HepG2 (cell line): ENCODE results near the gene STC2. TPM values are rescaled to one million over a fixed set of nuclear protein-coding genes. Genes with fewer than 3 reads are reported as not detected.
A peak's percentile ranks its signal among the peaks of the same experiment; 100 is the strongest.

Source experiments
- AFF4 ChIP-seq: sonication (generic); formaldehyde crosslinking; IDR thresholded peaks from 2 replicates; pipeline ENCODE4 v1.4.0; 2020; ENCODE audit warnings: missing genetic modification reagents
- DZIP1 ChIP-seq: sonication (generic); formaldehyde crosslinking; IDR thresholded peaks from 2 replicates; pipeline ENCODE4 v1.5.0; 2020; ENCODE audit warnings: mild to moderate bottlenecking, missing genetic modification reagents
- E2F5 ChIP-seq: sonication (generic); formaldehyde crosslinking; conservative IDR thresholded peaks from 2 replicates; pipeline ENCODE4 v1.4.0; 2020; ENCODE audit warnings: missing genetic modification reagents
- EED ChIP-seq: sonication (generic); formaldehyde crosslinking; IDR thresholded peaks from 2 replicates; pipeline ENCODE4 v1.5.0; 2020; ENCODE audit warnings: mild to moderate bottlenecking, missing genetic modification reagents
- HNRNPUL1 ChIP-seq: fragments of 200-400 bp; formaldehyde crosslinking; IDR thresholded peaks from 2 replicates; pipeline ENCODE4 v1.6.1; 2017; ENCODE audit warnings: low read depth, mild to moderate bottlenecking, low read length, moderate library complexity
- RXRB ChIP-seq: IDR thresholded peaks from 2 replicates; pipeline ENCODE4 v1.6.1; 2016; ENCODE audit warnings: borderline replicate concordance, missing genetic modification reagents, missing compliant biosample characterization
- SMAD9 ChIP-seq: sonication (generic); formaldehyde crosslinking; IDR thresholded peaks from 2 replicates; pipeline ENCODE4 v1.5.1; 2020; ENCODE audit warnings: mild to moderate bottlenecking, missing genetic modification reagents
- ZFYVE20 ChIP-seq: sonication (generic); formaldehyde crosslinking; IDR thresholded peaks from 2 replicates; pipeline ENCODE4 v1.8.0; 2023; ENCODE audit warnings: low read depth, mild to moderate bottlenecking, moderate library complexity, missing genetic modification reagents, borderline replicate concordance
- ZNF512 ChIP-seq: sonication (generic); formaldehyde crosslinking; IDR thresholded peaks from 2 replicates; pipeline ENCODE4 v1.4.0; 2020; ENCODE audit warnings: mild to moderate bottlenecking, missing genetic modification reagents
- ZNF703 ChIP-seq: sonication (generic); formaldehyde crosslinking; IDR thresholded peaks from 2 replicates; pipeline ENCODE4 v1.5.1; 2020; ENCODE audit warnings: missing genetic modification reagents, mild to moderate bottlenecking, moderate library complexity, borderline replicate concordance
- polyA plus RNA-seq, 8 experiments: library from polyadenylated mRNA; depleted of rRNA in 3 of 8; stranded (reverse) in 7 of 8; unstranded in 1 of 8; fragments of >200 nt; fragmentation: Illumina TruSeq in 4 of 8; extraction: Trizol in 4 of 8; gene quantifications; 2 replicates each; pipeline versions ENCODE4 v1.2.1 to v1.2.3, GENCODE V29; 2011 to 2016; ENCODE audit warnings: low read depth in 4 of 8, missing spikeins in 1 of 8, mixed read lengths in 1 of 8; ENCODE audit not compliant: insufficient read depth in 1 of 8
- total RNA-seq, 5 experiments: library from RNA; depleted of rRNA; stranded (reverse); fragments of >200 nt; fragmentation: Illumina TruSeq; extraction: Trizol; gene quantifications; 2 replicates each; pipeline ENCODE4 v1.2.3, GENCODE V29; 2016; ENCODE audit warnings: low read depth in 1 of 5

The STC2 gene
- total and polyA plus RNA-seq, 2 of the 13 experiments (the other 11 are each of a cell fraction or from before 2014, with no cell fraction given) = 27.1 to 69.2 TPM

GRCh38 chr5:173296737-173297676 is 31.2 kb downstream of the STC2 start (continued):
- TF ChIP-seq DZIP1 (CRISPR knock-in tag) (no peak), SMAD9 (CRISPR knock-in tag) (no peak), HNRNPUL1 (no peak), EED (CRISPR knock-in tag) (no peak), RXRB (CRISPR knock-in tag) (no peak; the same call in none of the 2 replicates), AFF4 (CRISPR knock-in tag) (no peak), ZNF512 (0 out of 2 replicates have a peak, but pooled peaks have one; percentile 43), ZNF703 (no peak), ZFYVE20 (CRISPR knock-in tag) (no peak), E2F5 (CRISPR knock-in tag) (no peak)
